Measurements from ENCODE around the gene PSMD3.

DNA sequence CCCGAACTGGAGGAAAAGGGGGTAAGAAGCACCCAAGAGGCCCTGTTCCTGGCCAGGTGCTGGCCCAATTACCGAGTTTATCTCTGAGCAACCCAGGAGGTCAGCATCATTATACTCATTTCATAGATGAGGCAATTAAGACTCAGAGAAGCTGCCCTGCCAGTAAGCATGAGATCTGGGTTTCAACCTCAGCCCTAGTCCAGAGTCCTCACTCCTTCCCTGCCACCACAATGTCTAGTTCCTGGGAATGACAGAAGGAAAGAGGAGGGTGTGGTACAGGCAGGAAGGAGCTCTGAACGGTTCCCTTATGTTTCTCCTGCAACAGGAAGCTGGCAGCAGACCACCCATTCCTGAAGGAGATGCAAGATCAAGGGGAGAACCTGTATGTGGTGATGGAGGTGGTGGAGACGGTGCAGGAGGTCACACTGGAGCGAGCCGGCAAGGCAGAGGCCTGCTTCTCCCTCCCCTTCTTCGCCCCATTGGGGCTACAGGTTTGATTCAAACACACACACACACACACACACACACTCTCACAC lies 10.4 kb upstream of the PSMD3 start:
- TF ChIP-seq, protein P1, sequence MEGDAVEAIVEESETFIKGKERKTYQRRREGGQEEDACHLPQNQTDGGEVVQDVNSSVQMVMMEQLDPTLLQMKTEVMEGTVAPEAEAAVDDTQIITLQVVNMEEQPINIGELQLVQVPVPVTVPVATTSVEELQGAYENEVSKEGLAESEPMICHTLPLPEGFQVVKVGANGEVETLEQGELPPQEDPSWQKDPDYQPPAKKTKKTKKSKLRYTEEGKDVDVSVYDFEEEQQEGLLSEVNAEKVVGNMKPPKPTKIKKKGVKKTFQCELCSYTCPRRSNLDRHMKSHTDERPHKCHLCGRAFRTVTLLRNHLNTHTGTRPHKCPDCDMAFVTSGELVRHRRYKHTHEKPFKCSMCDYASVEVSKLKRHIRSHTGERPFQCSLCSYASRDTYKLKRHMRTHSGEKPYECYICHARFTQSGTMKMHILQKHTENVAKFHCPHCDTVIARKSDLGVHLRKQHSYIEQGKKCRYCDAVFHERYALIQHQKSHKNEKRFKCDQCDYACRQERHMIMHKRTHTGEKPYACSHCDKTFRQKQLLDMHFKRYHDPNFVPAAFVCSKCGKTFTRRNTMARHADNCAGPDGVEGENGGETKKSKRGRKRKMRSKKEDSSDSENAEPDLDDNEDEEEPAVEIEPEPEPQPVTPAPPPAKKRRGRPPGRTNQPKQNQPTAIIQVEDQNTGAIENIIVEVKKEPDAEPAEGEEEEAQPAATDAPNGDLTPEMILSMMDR (IDR thresholded peaks at IDR 0.05) = no peak
- TF ChIP-seq POLR2AphosphoS5 (IDR thresholded peaks at IDR 0.05) (no peak), EP300 (IDR thresholded peaks at IDR 0.05) (no peak)

Data from esophagus muscularis mucosa (tissue), 4 donors.